Right lobe of liver (tissue), 4 donors: Measurements from ENCODE around the gene EPS8.

ENCODE experiments used
- CTCF ChIP-seq, 4 donors: fragments of 200-600 bp in 3 of 4; fragments of 450-650 bp in 1 of 4; IDR thresholded peaks; one replicate each; pipeline versions ENCODE4 v1.5.1 to v1.8.0; 2016 to 2022; ENCODE audit warnings: antibody characterized with exemption in 4 of 4, mild to moderate bottlenecking in 2 of 4
- POLR2A ChIP-seq: fragments of 450-650 bp; IDR thresholded peaks from one replicate; pipeline ENCODE4 v1.6.1; 2017; ENCODE audit warnings: antibody characterized with exemption, mild to moderate bottlenecking
- donor health status: DM: no; HTN: no; CAD: no.
- donor health status: DM: no; HTN: no; CAD: no.
- donor health status: DM: no; HTN: yes; CAD: no.

GRCh38 chr12:15575671-15576541, 213.3 kb downstream of the EPS8 start:
- TF ChIP-seq CTCF (IDR thresholded peaks at IDR 0.05) (no peak), POLR2A (no peak)
